ENCODE results near the gene TFPI.

DNA sequence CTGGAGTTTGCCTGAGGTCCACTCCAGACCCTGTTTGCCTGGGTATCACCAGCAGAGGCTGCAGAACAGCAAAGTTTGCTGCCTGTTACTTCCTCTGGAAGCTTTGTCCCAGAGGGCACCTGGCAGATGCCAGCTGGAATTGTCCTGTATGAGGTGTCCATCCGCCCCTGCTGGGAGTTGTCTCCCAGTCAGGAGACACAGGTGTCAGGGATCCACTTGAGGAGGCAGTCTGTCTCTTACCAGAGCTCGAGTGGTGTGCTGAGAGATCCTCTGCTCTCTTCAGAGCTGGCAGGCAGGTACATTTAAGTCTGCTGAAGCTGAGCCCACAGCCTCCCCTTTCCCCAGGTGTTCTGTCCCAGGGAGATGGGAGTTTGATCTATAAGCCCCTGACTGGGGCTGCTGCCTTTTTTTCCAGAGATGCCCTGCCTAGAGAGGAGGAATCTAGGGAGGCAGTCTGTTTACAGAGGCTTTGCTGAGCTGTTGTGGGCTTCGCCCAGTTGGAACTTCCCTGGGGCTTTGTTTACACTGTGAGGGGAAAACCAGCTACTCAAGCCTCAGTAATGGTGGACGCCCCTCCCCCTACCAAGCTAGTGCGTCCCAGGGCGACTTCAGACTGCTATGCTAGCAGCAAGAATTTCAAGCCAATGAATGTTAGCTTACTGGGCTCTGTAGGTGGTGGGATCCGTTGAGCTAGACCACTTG, 34.7 kb downstream of the TFPI start:
- TF ChIP-seq, protein P1, sequence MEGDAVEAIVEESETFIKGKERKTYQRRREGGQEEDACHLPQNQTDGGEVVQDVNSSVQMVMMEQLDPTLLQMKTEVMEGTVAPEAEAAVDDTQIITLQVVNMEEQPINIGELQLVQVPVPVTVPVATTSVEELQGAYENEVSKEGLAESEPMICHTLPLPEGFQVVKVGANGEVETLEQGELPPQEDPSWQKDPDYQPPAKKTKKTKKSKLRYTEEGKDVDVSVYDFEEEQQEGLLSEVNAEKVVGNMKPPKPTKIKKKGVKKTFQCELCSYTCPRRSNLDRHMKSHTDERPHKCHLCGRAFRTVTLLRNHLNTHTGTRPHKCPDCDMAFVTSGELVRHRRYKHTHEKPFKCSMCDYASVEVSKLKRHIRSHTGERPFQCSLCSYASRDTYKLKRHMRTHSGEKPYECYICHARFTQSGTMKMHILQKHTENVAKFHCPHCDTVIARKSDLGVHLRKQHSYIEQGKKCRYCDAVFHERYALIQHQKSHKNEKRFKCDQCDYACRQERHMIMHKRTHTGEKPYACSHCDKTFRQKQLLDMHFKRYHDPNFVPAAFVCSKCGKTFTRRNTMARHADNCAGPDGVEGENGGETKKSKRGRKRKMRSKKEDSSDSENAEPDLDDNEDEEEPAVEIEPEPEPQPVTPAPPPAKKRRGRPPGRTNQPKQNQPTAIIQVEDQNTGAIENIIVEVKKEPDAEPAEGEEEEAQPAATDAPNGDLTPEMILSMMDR (IDR thresholded peaks at IDR 0.05; ENCODE audit: poor library complexity) = no peak
- no peak for TF ChIP-seq EZH2phosphoT487 (IDR thresholded peaks at IDR 0.05; ENCODE audit: low read depth, severe bottlenecking, unreplicated experiment)

Measured in hepatocyte (in vitro differentiated cells).